WERI-Rb-1 (cell line): ENCODE measurements around the gene PLXNB3.

Experiments
- DNase-seq: peaks from one replicate; pipeline ENCODE4 v3.0.0-alpha.2; 2020
- H3K27ac ChIP-seq: fragments of 250-450 bp; sonication (Bioruptor Pico); 2 replicates; pipeline ENCODE4 v1.5.1; 2020; ENCODE audit warnings: mild to moderate bottlenecking, moderate library complexity
- H3K27me3 ChIP-seq: fragments of 250-450 bp; sonication (Bioruptor Pico); 2 replicates; pipeline ENCODE4 v1.5.1; 2021; ENCODE audit warnings: mild to moderate bottlenecking, low read depth, moderate library complexity; ENCODE audit not compliant: insufficient read depth, severe bottlenecking
- H3K36me3 ChIP-seq: fragments of 250-450 bp; sonication (Bioruptor Pico); 2 replicates; pipeline ENCODE4 v1.5.1; 2020; ENCODE audit warnings: mild to moderate bottlenecking, moderate library complexity
- H3K4me3 ChIP-seq: 2 replicates; pipeline ENCODE4 v1.5.1; 2011; ENCODE audit warnings: low read depth, mild to moderate bottlenecking, control low read depth, low read length
- H3K9me3 ChIP-seq: fragments of 250-450 bp; sonication (Bioruptor Pico); 2 replicates; pipeline ENCODE4 v1.5.1; 2021; ENCODE audit warnings: mild to moderate bottlenecking, moderate library complexity; ENCODE audit not compliant: severe bottlenecking
- TF ChIP-seq, protein P1 (sequence below): IDR thresholded peaks from 2 replicates; pipeline ENCODE4 v1.5.1; 2011; ENCODE audit warnings: low read depth, mild to moderate bottlenecking, control low read depth, inconsistent platforms, low read length

PLXNB3 gene

DNA sequence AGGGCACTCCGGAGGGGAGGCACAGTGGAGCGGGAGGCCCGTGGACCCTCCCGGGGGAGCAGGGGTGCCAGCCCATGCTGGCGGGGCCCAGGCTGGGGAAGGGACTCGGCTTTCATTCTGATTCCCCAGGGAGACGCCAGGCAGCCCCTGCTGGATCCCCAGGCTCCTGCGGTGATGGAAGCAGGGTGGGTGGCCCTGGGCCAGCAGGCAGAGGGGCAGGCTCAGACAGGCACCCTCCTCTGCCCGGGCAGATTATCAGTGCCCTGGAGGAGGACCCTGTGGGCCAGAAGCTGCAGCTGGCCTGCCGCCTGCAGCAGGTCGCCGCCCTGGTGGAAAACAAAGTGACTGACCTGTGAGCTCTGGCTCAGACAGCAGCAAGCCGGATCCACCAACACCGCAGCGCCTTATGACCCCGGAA is 14.6 kb downstream of the PLXNB3 start:
- Histone ChIP-seq H3K9me3 (no peaks in the 10 kb centered on the region), H3K27me3 (peaks cover 15% of the 10 kb centered on the region), H3K36me3 (no peaks in the 10 kb centered on the region; the same call in none of the 2 replicates), H3K4me3 (no peak overlapping the region), H3K27ac (no peak overlapping the region)
- TF ChIP-seq, protein P1, sequence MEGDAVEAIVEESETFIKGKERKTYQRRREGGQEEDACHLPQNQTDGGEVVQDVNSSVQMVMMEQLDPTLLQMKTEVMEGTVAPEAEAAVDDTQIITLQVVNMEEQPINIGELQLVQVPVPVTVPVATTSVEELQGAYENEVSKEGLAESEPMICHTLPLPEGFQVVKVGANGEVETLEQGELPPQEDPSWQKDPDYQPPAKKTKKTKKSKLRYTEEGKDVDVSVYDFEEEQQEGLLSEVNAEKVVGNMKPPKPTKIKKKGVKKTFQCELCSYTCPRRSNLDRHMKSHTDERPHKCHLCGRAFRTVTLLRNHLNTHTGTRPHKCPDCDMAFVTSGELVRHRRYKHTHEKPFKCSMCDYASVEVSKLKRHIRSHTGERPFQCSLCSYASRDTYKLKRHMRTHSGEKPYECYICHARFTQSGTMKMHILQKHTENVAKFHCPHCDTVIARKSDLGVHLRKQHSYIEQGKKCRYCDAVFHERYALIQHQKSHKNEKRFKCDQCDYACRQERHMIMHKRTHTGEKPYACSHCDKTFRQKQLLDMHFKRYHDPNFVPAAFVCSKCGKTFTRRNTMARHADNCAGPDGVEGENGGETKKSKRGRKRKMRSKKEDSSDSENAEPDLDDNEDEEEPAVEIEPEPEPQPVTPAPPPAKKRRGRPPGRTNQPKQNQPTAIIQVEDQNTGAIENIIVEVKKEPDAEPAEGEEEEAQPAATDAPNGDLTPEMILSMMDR, result peak; percentile 40
- DNase-seq, result no peak

DNA sequence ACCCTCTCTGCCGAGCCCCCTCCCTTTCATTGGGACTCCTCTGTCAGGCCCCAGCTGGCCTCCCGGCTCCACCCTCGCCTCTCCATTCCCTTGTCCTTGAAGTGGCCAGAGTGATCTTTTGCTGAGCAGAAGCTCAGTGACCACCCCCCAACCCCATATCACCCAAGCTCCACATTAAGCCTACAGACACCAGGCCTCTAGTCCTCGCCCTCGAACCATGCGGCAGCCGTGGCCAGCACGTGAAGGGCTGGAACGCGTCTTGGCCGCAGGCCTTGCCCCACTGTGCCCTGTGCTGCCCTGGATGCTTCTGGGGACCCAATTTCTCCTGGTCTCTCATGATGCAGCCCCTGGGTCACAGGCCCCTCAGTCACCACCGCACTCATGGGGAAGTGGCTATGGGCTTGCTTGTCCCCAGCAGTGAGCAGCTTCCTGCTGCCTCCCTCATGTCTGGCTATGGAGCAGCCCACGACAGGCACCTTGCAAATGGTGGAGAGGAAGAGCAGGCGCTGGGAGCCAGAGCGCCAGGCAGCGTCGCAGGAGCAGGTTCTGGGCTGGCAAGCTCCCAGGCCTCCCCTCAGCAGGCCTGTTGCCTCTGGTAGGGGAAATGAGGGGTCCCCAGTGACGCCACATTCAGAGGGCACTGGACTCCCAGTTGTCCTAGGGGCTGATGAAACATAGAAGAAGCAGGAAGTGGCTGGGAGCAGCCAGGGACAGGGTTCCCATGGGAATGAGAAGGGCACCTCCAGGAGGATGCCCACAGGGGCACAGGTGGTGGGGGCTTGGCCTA is 16.0 kb downstream of the PLXNB3 start:
- H3K27ac ChIP-seq, result peak overlapping the region; percentile 74
- H3K27me3 ChIP-seq, result peaks cover 15% of the 10 kb centered on the region
- H3K36me3 ChIP-seq, result no peaks in the 10 kb centered on the region; the same call in none of the 2 replicates
- peak overlapping the region; percentile 10 for H3K4me3 ChIP-seq
- TF ChIP-seq, protein P1, result no peak
- DNase-seq, result peak; percentile 42
- no peaks in the 10 kb centered on the region for H3K9me3 ChIP-seq

DNA sequence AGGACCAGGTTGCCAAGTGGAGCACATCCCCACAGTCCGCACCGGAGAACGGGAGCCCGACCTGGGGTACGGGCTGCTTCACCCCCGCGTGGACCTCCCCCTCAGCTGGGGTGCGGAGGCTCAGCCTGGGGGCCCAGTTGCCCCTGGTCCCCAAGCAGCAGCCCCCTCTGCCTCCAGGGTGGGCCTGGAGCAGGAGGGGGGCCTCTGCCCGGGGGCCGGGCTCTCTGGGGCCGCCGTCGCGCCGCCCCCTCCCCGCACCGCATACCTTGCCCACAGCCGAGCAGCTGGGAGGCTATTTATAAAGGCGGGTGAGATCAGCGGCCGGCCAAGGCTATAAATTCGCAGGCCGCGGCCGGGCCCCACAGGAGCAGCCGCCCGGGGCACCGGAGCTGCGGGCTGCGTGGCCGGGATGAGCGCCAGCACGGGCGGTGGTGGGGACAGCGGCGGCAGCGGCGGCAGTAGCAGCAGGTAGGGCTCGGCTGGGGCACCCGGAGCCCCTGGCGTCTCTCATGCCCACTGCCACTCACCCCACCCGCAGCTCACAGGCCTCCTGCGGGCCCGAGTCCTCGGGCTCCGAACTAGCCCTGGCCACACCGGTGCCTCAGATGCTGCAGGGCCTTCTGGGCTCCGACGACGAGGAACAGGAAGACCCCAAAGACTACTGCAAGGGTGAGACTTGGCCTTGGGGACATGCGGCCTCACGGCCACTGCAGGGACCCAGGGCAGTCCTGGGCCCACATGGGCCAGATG is 16.8 kb downstream of the PLXNB3 start, which contains the start of gene SRPK3:
Gene SRPK3, plus strand, starts transcription at position 364 of the 750 bp plus-strand sequence. Its CDS starts 46 bp downstream, at position 410.
- no peaks in the 10 kb centered on the region for H3K9me3 ChIP-seq
- H3K4me3 ChIP-seq, result peak within 1 kb of the TSS; percentile 10
- H3K27ac ChIP-seq, result peak within 1 kb of the TSS; percentile 74
- H3K27me3 ChIP-seq, result peaks cover 13% of the 10 kb centered on the region
- H3K36me3 ChIP-seq, result peaks cover 7% of the 10 kb centered on the region
- peak; percentile 65 for DNase-seq
- TF ChIP-seq, protein P1, result no peak

DNA sequence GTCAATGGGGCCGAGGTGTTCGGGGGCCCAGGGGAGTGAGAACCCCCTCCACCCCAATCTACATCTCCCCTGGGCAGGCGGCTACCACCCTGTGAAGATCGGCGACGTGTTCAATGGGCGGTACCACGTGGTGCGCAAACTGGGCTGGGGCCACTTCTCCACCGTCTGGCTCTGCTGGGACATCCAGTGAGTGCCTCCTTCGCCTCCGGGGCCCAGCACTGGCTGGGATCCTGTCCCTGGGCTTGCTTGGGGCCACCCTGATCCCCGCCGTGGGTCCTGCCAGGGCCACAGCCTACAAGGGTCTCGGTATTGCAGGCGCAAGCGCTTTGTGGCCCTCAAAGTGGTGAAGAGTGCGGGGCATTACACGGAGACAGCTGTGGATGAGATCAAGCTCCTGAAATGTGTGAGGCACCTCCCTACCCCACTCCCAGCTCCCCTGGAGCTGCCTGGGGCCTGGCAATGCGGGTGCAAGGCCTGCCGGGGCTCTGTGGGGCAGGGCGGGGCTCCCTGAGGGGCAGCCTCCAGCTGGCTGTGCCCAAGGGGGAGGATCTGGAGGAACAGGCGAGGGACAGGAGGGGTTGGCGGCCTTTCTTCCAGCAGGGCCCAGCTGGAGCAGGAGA is 17.5 kb downstream of the PLXNB3 start:
- peak overlapping the region; percentile 74 for H3K27ac ChIP-seq
- no peaks in the 10 kb centered on the region for H3K9me3 ChIP-seq
- no peak for DNase-seq
- TF ChIP-seq, protein P1, result no peak
- H3K4me3 ChIP-seq, result peak overlapping the region; percentile 10
- H3K36me3 ChIP-seq, result peaks cover 14% of the 10 kb centered on the region
- H3K27me3 ChIP-seq, result peaks cover 12% of the 10 kb centered on the region

DNA sequence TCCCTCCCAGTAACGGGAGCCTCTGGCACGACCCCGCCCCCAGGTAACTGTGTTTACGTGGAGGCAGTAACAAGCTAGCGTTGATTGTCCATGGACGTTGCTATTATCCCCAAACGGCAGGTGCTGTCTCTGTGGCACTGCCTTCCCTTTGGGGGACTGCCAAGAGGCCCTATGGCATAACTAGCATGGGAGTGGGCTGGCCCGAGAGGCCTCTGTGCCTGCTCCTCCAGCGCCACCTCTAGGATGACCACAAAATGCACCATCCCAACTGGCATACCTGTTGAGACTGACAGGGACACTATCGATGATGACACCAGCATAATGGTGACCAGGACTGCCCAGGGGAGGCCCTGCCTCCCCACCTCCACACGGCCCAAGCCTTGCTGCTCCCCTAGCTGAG is 18.3 kb downstream of the PLXNB3 start:
- peak; percentile 58 for DNase-seq
- Histone ChIP-seq H3K27ac (no peak overlapping the region), H3K27me3 (peaks cover 12% of the 10 kb centered on the region), H3K36me3 (peaks cover 18% of the 10 kb centered on the region), H3K4me3 (no peak overlapping the region), H3K9me3 (no peaks in the 10 kb centered on the region)
- TF ChIP-seq, protein P1, result peak; percentile 61
